Common myeloid progenitor, CD34-positive (primary cell): ENCODE measurements around the gene RANBP9.

Experiments used
- CTCF ChIA-PET: fragments of 350-600 bp; sonication (Branson Sonifier 250); formaldehyde crosslinking; loops from one replicate; lab custom pipeline; 2021; ENCODE audit warnings: antibody characterized with exemption; lab: Charles Lee
- POLR2A ChIA-PET: fragments of 350-600 bp; sonication (Branson Sonifier 250); formaldehyde crosslinking; loops from one replicate; lab custom pipeline; 2021; ENCODE audit warnings: antibody characterized with exemption; lab: Charles Lee
- DNase-seq, 3 donors: peaks; one replicate each; pipeline versions ENCODE4 v3.0.0 to v3.0.0-alpha.2; 2013
- H3K27ac ChIP-seq, 2 experiments: 1 replicate in 1 of 2; 2 replicates in 1 of 2; pipeline ENCODE4 v1.7.0; 2013; ENCODE audit warnings: inconsistent platforms in 2 of 2, low read length in 2 of 2, mild to moderate bottlenecking in 2 of 2, low read depth in 1 of 2, moderate library complexity in 1 of 2; ENCODE audit not compliant: severe bottlenecking in 2 of 2, insufficient read depth in 1 of 2, poor library complexity in 1 of 2
- H3K27me3 ChIP-seq, 5 experiments: replicated peaks in 2 of 5; 1 replicate in 3 of 5; 2 replicates in 2 of 5; pipeline versions ENCODE4 v1.6.1 to v1.7.0; 2013; ENCODE audit warnings: low read length in 4 of 5, mild to moderate bottlenecking in 2 of 5, moderate library complexity in 2 of 5, inconsistent platforms in 1 of 5; ENCODE audit not compliant: insufficient read depth in 5 of 5, control insufficient read depth in 4 of 5
- H3K36me3 ChIP-seq, 4 experiments: 1 replicate in 2 of 4; 2 replicates in 2 of 4; pipeline versions ENCODE4 v1.6.1 to v1.7.0; 2013; ENCODE audit warnings: low read length in 3 of 4, control low read depth in 1 of 4, mild to moderate bottlenecking in 1 of 4; ENCODE audit not compliant: control insufficient read depth in 4 of 4, insufficient read depth in 4 of 4
- H3K4me1 ChIP-seq, 4 experiments: 1 replicate in 3 of 4; 2 replicates in 1 of 4; pipeline versions ENCODE4 v1.6.1 to v1.7.1; 2013; ENCODE audit warnings: low read length in 3 of 4, mild to moderate bottlenecking in 3 of 4, control low read depth in 1 of 4, inconsistent platforms in 1 of 4, moderate library complexity in 1 of 4; ENCODE audit not compliant: control insufficient read depth in 4 of 4, insufficient read depth in 4 of 4; ENCODE audit errors: control extremely low read depth in 1 of 4
- H3K4me3 ChIP-seq, 7 experiments: 1 replicate in 4 of 7; 2 replicates in 3 of 7; pipeline versions ENCODE4 v1.5.1 to v1.7.0; 2013; ENCODE audit warnings: mild to moderate bottlenecking in 7 of 7, low read length in 6 of 7, moderate library complexity in 6 of 7, inconsistent platforms in 2 of 7, low read depth in 2 of 7, control low read depth in 1 of 7; ENCODE audit not compliant: insufficient read depth in 4 of 7, control insufficient read depth in 1 of 7; ENCODE audit errors: extremely low read depth in 1 of 7
- H3K9me3 ChIP-seq, 5 experiments: 1 replicate in 4 of 5; 2 replicates in 1 of 5; pipeline versions ENCODE4 v1.6.1 to v1.7.1; 2013; ENCODE audit warnings: low read length in 4 of 5, mild to moderate bottlenecking in 2 of 5, inconsistent platforms in 1 of 5, low read depth in 1 of 5, moderate library complexity in 1 of 5; ENCODE audit not compliant: control insufficient read depth in 4 of 5, insufficient read depth in 2 of 5; ENCODE audit errors: control extremely low read depth in 1 of 5
- WGBS: methylation state at CpG from one replicate; pipeline ENCODE4 v1.1.5; 2013; ENCODE audit not compliant: insufficient coverage; 5-methylcytosine and 5-hydroxymethylcytosine counted together

The RANBP9 gene

GRCh38 chr6:13741365-13741764 lies 29.7 kb upstream of the RANBP9 start:
- no peak for DNase-seq
- H3K27me3 ChIP-seq: no peaks in the 10 kb centered on the region
- H3K4me1 ChIP-seq: no peaks in the 10 kb centered on the region
- H3K27ac ChIP-seq: no peak overlapping the region
- H3K9me3 ChIP-seq: no peaks in the 10 kb centered on the region
- ChIA-PET CTCF (no interaction called here), POLR2A (no interaction called here)
- no peaks in the 10 kb centered on the region for H3K36me3 ChIP-seq
- no peak overlapping the region for H3K4me3 ChIP-seq
- 100% methylated on average over 4 of the region's 4 CpGs for WGBS

- no peaks in the 10 kb centered on the region for H3K36me3 ChIP-seq
- no peaks in the 10 kb centered on the region for H3K9me3 ChIP-seq
- ChIA-PET POLR2A (no interaction called here), CTCF (no interaction called here)
- DNase-seq: no peak
- no peaks in the 10 kb centered on the region for H3K27me3 ChIP-seq
- no peak overlapping the region for H3K4me3 ChIP-seq
- no peaks in the 10 kb centered on the region for H3K4me1 ChIP-seq
- no CpG with 5 or more reads among the region's 2 CpGs for WGBS
- no peak overlapping the region for H3K27ac ChIP-seq
Observed at GRCh38 chr6:13735031-13735430, 23.4 kb upstream of the RANBP9 start.

- Histone ChIP-seq H3K4me3 (no peak overlapping the region), H3K27me3 (no peaks in the 10 kb centered on the region), H3K9me3 (no peaks in the 10 kb centered on the region), H3K36me3 (no peaks in the 10 kb centered on the region), H3K27ac (no peak overlapping the region), H3K4me1 (no peaks in the 10 kb centered on the region)
- DNase-seq: no peak
- POLR2A ChIA-PET: no interaction called here
- WGBS: 88% methylated on average over 11 of the region's 17 CpGs
- CTCF ChIA-PET: no interaction called here
Observed at GRCh38 chr6:13733178-13733887, 21.7 kb upstream of the RANBP9 start.

GRCh38 chr6:13730704-13731103 lies 19.1 kb upstream of the RANBP9 start:
- H3K9me3 ChIP-seq: no peaks in the 10 kb centered on the region
- H3K4me1 ChIP-seq: peaks cover 0 to 1% (median 0%) of the 10 kb centered on the region in 4 experiments
- no peaks in the 10 kb centered on the region for H3K36me3 ChIP-seq
- ChIA-PET POLR2A (no interaction called here), CTCF (no interaction called here)
- 92% methylated on average over 2 of the region's 7 CpGs for WGBS
- H3K27me3 ChIP-seq: no peaks in the 10 kb centered on the region
- no peak overlapping the region for H3K4me3 ChIP-seq
- no peak overlapping the region for H3K27ac ChIP-seq
- no peak for DNase-seq

- ChIA-PET CTCF (no interaction called here), POLR2A (no interaction called here)
- no CpG with 5 or more reads among the region's 2 CpGs for WGBS
- Histone ChIP-seq H3K4me1 (peaks cover 0 to 9% (median 0%) of the 10 kb centered on the region in 4 experiments), H3K27me3 (no peaks in the 10 kb centered on the region), H3K27ac (no peak overlapping the region), H3K36me3 (no peaks in the 10 kb centered on the region), H3K9me3 (no peaks in the 10 kb centered on the region), H3K4me3 (no peak overlapping the region)
- DNase-seq: no peak
Observed at GRCh38 chr6:13729891-13730290, 18.3 kb upstream of the RANBP9 start.

GRCh38 chr6:13725570-13725969 lies 13.9 kb upstream of the RANBP9 start:
- H3K27me3 ChIP-seq: no peaks in the 10 kb centered on the region
- H3K4me1 ChIP-seq: peaks cover 0 to 33% (median 9%) of the 10 kb centered on the region in 4 experiments
- CTCF ChIA-PET: interaction anchor here (0.7 kb wide), 1 partner anchor 345 kb away, joined by 3 read pairs; no protein-coding TSS in a partner anchor
- H3K27ac ChIP-seq: no peak overlapping the region
- no peak overlapping the region for H3K4me3 ChIP-seq
- WGBS: 89% methylated on average over 2 of the region's 2 CpGs
- H3K9me3 ChIP-seq: no peaks in the 10 kb centered on the region
- H3K36me3 ChIP-seq: no peaks in the 10 kb centered on the region
- DNase-seq: peak in 2 of 3 donors; percentile 17 to 28
- POLR2A ChIA-PET: no interaction called here

GRCh38 chr6:13725052-13725451 lies 13.4 kb upstream of the RANBP9 start:
- 100% methylated on average over 3 of the region's 3 CpGs for WGBS
- POLR2A ChIA-PET: no interaction called here
- Histone ChIP-seq H3K27ac (no peak overlapping the region), H3K4me1 (peaks cover 0 to 33% (median 9%) of the 10 kb centered on the region in 4 experiments), H3K27me3 (no peaks in the 10 kb centered on the region), H3K9me3 (no peaks in the 10 kb centered on the region), H3K36me3 (no peaks in the 10 kb centered on the region), H3K4me3 (no peak overlapping the region)
- no peak for DNase-seq
- CTCF ChIA-PET: no interaction called here
